Tibial nerve (tissue), 4 donors: ENCODE data around the gene TEKT3. TPM values are rescaled to one million over a fixed set of nuclear protein-coding genes. Genes with fewer than 3 reads are reported as not detected.

Experiments
- DNase-seq, 2 donors: peaks; one replicate each; pipeline ENCODE4 v3.0.0-alpha.2; 2019; ENCODE audit warnings: low spot score in 2 of 2
- H3K27ac ChIP-seq, 4 donors: fragments of 200-600 bp; sonication (generic) in 3 of 4; one replicate each; pipeline ENCODE4 v1.5.1; 2017 to 2019; ENCODE audit warnings: mild to moderate bottlenecking in 1 of 4
- H3K27me3 ChIP-seq, 2 donors: fragments of 200-600 bp; sonication (generic) in 1 of 2; one replicate each; pipeline versions ENCODE4 v1.5.1 to v1.6.0; 2017 to 2019
- H3K36me3 ChIP-seq, 3 donors: fragments of 200-600 bp; sonication (generic); one replicate each; pipeline ENCODE4 v1.5.1; 2018 to 2019
- H3K4me1 ChIP-seq, 4 donors: fragments of 200-600 bp; sonication (generic) in 3 of 4; one replicate each; pipeline ENCODE4 v1.5.1; 2017 to 2019
- H3K4me3 ChIP-seq, 4 donors: fragments of 200-600 bp; sonication (generic) in 3 of 4; one replicate each; pipeline ENCODE4 v1.5.1; 2017 to 2019; ENCODE audit warnings: mild to moderate bottlenecking in 1 of 4, moderate library complexity in 1 of 4
- H3K9me3 ChIP-seq, 4 donors: fragments of 200-600 bp; sonication (generic) in 3 of 4; one replicate each; pipeline ENCODE4 v1.5.1; 2017 to 2019
- EP300 ChIP-seq, 2 donors: sonication (generic); formaldehyde crosslinking; IDR thresholded peaks; one replicate each; pipeline ENCODE4 v1.6.1; 2017; ENCODE audit warnings: antibody characterized with exemption in 2 of 2, mild to moderate bottlenecking in 1 of 2
- POLR2A ChIP-seq, 2 donors: fragments of 450-650 bp; IDR thresholded peaks; one replicate each; pipeline ENCODE4 v1.6.1; 2017; ENCODE audit warnings: antibody characterized with exemption in 2 of 2, mild to moderate bottlenecking in 2 of 2, moderate library complexity in 2 of 2
- WGBS, 2 donors: methylation state at CpG; one replicate each; pipeline ENCODE4 v1.1.5; 2018; 5-methylcytosine and 5-hydroxymethylcytosine counted together
- total RNA-seq, 4 donors: library from RNA; depleted of rRNA; stranded (reverse); fragments of >200 nt; gene quantifications; one replicate each; pipeline ENCODE4 v1.1.0, GENCODE V29; 2016
- TF ChIP-seq, protein P1 (sequence below), 5 experiments: fragments of 200-600 bp in 3 of 5; fragments of 450-650 bp in 2 of 5; sonication (generic) in 3 of 5; IDR thresholded peaks; one replicate each; pipeline ENCODE4 v1.5.1; 2016 to 2019; ENCODE audit warnings: antibody characterized with exemption in 5 of 5, mild to moderate bottlenecking in 3 of 5, moderate library complexity in 2 of 5

Gene TEKT3
- total RNA-seq, 4 donors from 2014 or later: 0.20 to 3.7 (median 1.0) TPM

DNA sequence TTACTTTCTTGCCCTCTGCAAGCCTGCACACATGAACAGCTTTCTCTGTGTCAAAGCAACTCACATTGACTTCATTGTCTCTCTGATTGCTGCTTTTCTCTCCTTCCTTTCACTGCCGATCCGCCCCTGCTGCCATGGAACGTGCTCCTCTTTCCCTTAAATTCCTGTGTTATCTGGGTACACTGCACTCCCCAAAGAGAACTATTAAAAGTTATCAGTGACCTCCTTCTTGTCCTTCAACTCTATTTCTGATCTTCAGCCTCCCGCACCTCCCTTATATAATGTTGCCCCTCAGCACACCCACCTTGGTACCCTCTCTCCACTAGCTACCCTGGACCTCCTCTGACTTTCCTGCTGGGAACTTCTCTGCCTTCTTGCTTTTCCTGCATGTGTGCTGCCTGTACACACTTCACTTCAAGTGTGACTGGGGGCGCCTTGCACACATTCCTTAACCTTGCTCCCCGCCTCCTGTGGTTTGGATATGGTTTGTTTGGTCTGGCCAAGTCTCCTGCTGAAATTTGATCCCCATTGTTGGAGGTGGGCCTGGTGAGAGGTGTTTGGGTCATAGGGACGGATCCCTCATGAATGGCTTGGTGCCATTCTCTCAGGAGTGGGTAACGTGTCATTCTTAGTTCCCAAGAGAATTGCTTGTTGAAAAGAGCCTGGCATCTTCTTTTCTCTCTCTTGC, 49.6 kb downstream of the TEKT3 start:
- TF ChIP-seq, protein P1, sequence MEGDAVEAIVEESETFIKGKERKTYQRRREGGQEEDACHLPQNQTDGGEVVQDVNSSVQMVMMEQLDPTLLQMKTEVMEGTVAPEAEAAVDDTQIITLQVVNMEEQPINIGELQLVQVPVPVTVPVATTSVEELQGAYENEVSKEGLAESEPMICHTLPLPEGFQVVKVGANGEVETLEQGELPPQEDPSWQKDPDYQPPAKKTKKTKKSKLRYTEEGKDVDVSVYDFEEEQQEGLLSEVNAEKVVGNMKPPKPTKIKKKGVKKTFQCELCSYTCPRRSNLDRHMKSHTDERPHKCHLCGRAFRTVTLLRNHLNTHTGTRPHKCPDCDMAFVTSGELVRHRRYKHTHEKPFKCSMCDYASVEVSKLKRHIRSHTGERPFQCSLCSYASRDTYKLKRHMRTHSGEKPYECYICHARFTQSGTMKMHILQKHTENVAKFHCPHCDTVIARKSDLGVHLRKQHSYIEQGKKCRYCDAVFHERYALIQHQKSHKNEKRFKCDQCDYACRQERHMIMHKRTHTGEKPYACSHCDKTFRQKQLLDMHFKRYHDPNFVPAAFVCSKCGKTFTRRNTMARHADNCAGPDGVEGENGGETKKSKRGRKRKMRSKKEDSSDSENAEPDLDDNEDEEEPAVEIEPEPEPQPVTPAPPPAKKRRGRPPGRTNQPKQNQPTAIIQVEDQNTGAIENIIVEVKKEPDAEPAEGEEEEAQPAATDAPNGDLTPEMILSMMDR (IDR thresholded peaks at IDR 0.05): no peak
- TF ChIP-seq EP300 (IDR thresholded peaks at IDR 0.05) (no peak), POLR2A (IDR thresholded peaks at IDR 0.05) (no peak)
- Histone ChIP-seq H3K4me1 (peaks cover 0 to 9% (median 2%) of the 10 kb centered on the region in 4 donors), H3K27me3 (no peaks in the 10 kb centered on the region), H3K27ac (no peak overlapping the region), H3K9me3 (no peaks in the 10 kb centered on the region), H3K36me3 (no peaks in the 10 kb centered on the region), H3K4me3 (no peak overlapping the region)
- DNase-seq: no peak
- 62 to 69% methylated on average over 8 of the region's 8 CpGs for WGBS, 2 donors

DNA sequence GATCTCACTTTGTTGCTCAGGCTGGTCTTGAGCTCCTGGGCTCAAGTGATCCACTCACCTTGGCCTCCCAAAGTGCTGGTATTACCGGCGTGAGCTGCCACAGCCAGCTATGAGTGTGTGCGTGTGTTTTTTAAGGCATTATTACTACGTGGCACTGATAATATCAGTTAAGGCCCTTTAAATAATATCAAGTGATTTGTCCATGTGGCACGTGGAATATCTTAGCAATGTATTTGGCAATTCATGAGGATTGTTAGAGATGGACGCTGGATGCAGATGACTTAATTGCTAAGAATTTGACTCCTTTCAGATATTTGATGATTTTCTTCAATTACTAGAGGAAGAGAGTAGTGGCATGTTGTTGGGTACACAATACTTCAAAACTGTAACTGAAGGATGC, 50.8 kb downstream of the TEKT3 start:
- no peak for DNase-seq
- H3K27ac ChIP-seq: no peak overlapping the region
- TF ChIP-seq, protein P1 (IDR thresholded peaks at IDR 0.05): no peak
- no peak for TF ChIP-seq EP300 (IDR thresholded peaks at IDR 0.05)
- H3K36me3 ChIP-seq: no peaks in the 10 kb centered on the region
- H3K4me1 ChIP-seq: peaks cover 0 to 9% (median 2%) of the 10 kb centered on the region in 4 donors
- no peaks in the 10 kb centered on the region for H3K9me3 ChIP-seq
- H3K27me3 ChIP-seq: no peaks in the 10 kb centered on the region
- no peak overlapping the region for H3K4me3 ChIP-seq
- 72 to 74% methylated on average over 6 of the region's 6 CpGs for WGBS, 2 donors

DNA sequence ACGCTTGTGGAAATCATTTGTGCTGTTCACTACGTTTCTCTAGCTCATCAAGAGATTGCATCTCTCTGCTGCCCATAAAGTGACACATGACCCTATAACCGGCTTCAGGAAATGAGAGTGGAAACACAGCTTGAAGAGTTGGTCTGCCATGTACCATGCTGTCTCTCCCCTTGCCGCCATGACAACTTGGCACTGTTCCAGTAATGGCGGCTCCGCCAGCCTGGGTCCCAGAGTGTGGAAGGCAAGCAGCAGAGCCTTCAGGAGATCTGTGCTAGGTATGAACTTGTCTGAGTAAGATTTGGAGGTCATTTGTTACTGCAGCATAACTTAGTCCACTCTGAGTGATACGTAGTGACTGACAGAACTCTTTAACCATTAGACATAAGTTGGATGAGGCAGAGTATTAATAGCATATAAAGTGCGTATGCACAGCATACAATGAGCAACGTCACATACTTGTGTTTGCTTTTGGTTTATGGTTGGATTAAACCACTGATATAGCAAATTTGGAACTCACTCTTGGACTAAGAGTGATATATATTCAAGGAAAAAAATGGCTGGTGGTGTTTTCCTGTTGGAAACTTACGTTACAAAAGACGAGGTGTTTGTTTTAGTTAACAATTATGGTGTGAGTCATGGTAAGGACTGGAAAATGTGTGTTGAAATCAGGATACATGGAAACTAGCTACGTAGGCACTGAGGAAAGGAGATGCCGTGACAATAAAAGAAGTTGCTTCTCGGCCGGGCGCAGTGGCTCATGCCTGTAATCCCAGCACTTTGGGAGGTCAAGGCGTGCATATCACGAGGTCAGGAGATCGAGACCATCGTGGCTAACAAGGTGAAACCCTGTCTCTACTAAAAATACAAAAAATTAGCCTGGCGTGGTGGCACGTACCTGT, 51.9 kb downstream of the TEKT3 start:
- TF ChIP-seq, protein P1 (IDR thresholded peaks at IDR 0.05): no peak
- no peak for TF ChIP-seq POLR2A (IDR thresholded peaks at IDR 0.05)
- no peak for TF ChIP-seq EP300 (IDR thresholded peaks at IDR 0.05)
- 77 to 80% methylated on average over 22 of the region's 22 CpGs for WGBS, 2 donors
- peaks cover 0 to 9% (median 2%) of the 10 kb centered on the region in 4 donors for H3K4me1 ChIP-seq
- no peak overlapping the region for H3K27ac ChIP-seq
- DNase-seq: no peak
- H3K9me3 ChIP-seq: no peaks in the 10 kb centered on the region
- H3K27me3 ChIP-seq: no peaks in the 10 kb centered on the region
- no peaks in the 10 kb centered on the region for H3K36me3 ChIP-seq
- H3K4me3 ChIP-seq: no peak overlapping the region

- no peak for TF ChIP-seq EP300 (IDR thresholded peaks at IDR 0.05)
- no peak for TF ChIP-seq POLR2A (IDR thresholded peaks at IDR 0.05)
- TF ChIP-seq, protein P1 (IDR thresholded peaks at IDR 0.05): no peak
- no peak for DNase-seq
- H3K27me3 ChIP-seq: no peaks in the 10 kb centered on the region
- 46 to 63% methylated on average over 1 of the region's 1 CpG for WGBS, 2 donors
- H3K4me1 ChIP-seq: peaks cover 0 to 9% (median 2%) of the 10 kb centered on the region in 4 donors
- no peak overlapping the region for H3K4me3 ChIP-seq
- H3K36me3 ChIP-seq: no peaks in the 10 kb centered on the region
- no peak overlapping the region for H3K27ac ChIP-seq
- H3K9me3 ChIP-seq: no peaks in the 10 kb centered on the region
Measured at GRCh38 chr17:15288859-15289258, 52.5 kb downstream of the TEKT3 start.
